Keratinocyte (primary cell): ENCODE data around the gene MESD.

Experiments
- CTCF ChIP-seq, 3 experiments: IDR thresholded peaks in 1 of 3; conservative IDR thresholded peaks in 1 of 3; optimal IDR thresholded peaks in 1 of 3; 2 replicates in 2 of 3; 3 replicates in 1 of 3; pipeline versions ENCODE3 to v1.5.1; 2011; ENCODE audit warnings: low read length in 3 of 3, mild to moderate bottlenecking in 3 of 3, moderate library complexity in 2 of 3, control low read depth in 1 of 3, inconsistent platforms in 1 of 3; ENCODE audit not compliant: insufficient read depth in 2 of 3; ENCODE audit errors: extremely low read depth in 1 of 3
- EZH2 ChIP-seq: IDR thresholded peaks from one replicate; pipeline ENCODE4 v1.6.1; 2012; ENCODE audit warnings: inconsistent platforms, mild to moderate bottlenecking, low read length, moderate library complexity

- TF ChIP-seq EZH2: no peak
- TF ChIP-seq CTCF (optimal IDR thresholded peaks at IDR 0.05 in 1 of 3, IDR thresholded peaks at IDR 0.05 in 1 of 3, conservative IDR thresholded peaks at IDR 0.05 in 1 of 3; ENCODE audit: extremely low read depth in 1 of 3, insufficient read depth in 2 of 3, low read length in 3 of 3): no peak
Observed at GRCh38 chr15:81006124-81006523, 16.5 kb upstream of the MESD start.
